Upper lobe of right lung (tissue), 1 donor: ENCODE results near the gene ZNF84. TPM values are rescaled to one million over a fixed set of nuclear protein-coding genes. Genes with fewer than 3 reads are reported as not detected.

ENCODE experiments used
- ATAC-seq: fragments of 200-7000 bp; cut with Tn5 transposase; one replicate; pipeline ENCODE4 v1.9.1; 2020; ENCODE audit warnings: mild to moderate bottlenecking, moderate library complexity
- DNase-seq: peaks from one replicate; pipeline ENCODE4 v3.0.0-alpha.2; 2020
- H3K27ac ChIP-seq: fragments of 200-600 bp; one replicate; pipeline ENCODE4 v1.8.0; 2022
- H3K27me3 ChIP-seq: fragments of 200-600 bp; one replicate; pipeline ENCODE4 v1.8.0; 2022; ENCODE audit warnings: mild to moderate bottlenecking
- H3K36me3 ChIP-seq: fragments of 200-600 bp; one replicate; pipeline ENCODE4 v1.8.0; 2022
- H3K4me1 ChIP-seq: fragments of 200-600 bp; one replicate; pipeline ENCODE4 v1.8.0; 2022
- H3K4me3 ChIP-seq: fragments of 200-600 bp; one replicate; pipeline ENCODE4 v1.8.0; 2022; ENCODE audit warnings: mild to moderate bottlenecking
- H3K9me3 ChIP-seq: fragments of 200-600 bp; one replicate; pipeline ENCODE4 v1.8.0; 2022
- CTCF ChIP-seq: fragments of 200-600 bp; IDR thresholded peaks from one replicate; pipeline ENCODE4 v1.8.0; 2022; ENCODE audit warnings: antibody characterized with exemption
- intact Hi-C: fragments of 100-400 bp; cut with DNase I; formaldehyde crosslinking; loops from one replicate; pipeline ENCODE4 v1.11.0; 2022
- total RNA-seq: library from RNA; stranded (reverse); fragmentation: NEBNext Ultra II Directional; extraction: Animal tissue kit (Norgen Biotek cat#: 25700); gene quantifications from one replicate; pipeline ENCODE4 v1.2.1, GENCODE V29; 2021
- donor health status: DM: no; HTN: yes; CAD: no; lungs with severe emphysema.

ZNF84 gene
- total RNA-seq, 1 donor from 2014 or later = 24.1 TPM

- intact Hi-C loops = no loop called here
- Histone ChIP-seq H3K36me3 (peaks cover 44% of the 10 kb centered on the region), H3K4me1 (peaks cover 7% of the 10 kb centered on the region), H3K27ac (no peak overlapping the region), H3K9me3 (peaks cover 75% of the 10 kb centered on the region), H3K27me3 (no peaks in the 10 kb centered on the region), H3K4me3 (no peak overlapping the region)
- DNase-seq (no peak), ATAC-seq (no peak)
- TF ChIP-seq CTCF = no peak
Observed at GRCh38 chr12:133083345-133083744, 46.0 kb downstream of the ZNF84 start.

- peaks cover 34% of the 10 kb centered on the region for H3K36me3 ChIP-seq
- ATAC-seq = no peak
- intact Hi-C loops = no loop called here
Observed at GRCh38 chr12:133105620-133106019, 68.3 kb downstream of the ZNF84 start.

GRCh38 chr12:133106253-133106652 lies 68.9 kb downstream of the ZNF84 start:
- no peak for TF ChIP-seq CTCF
- Histone ChIP-seq H3K9me3 (peaks cover 100% of the 10 kb centered on the region), H3K27ac (no peak overlapping the region), H3K27me3 (no peaks in the 10 kb centered on the region), H3K4me1 (no peaks in the 10 kb centered on the region), H3K4me3 (no peak overlapping the region), H3K36me3 (peaks cover 28% of the 10 kb centered on the region)
- no peak for ATAC-seq
- DNase-seq = no peak
- intact Hi-C loops = no loop called here

More at GRCh38 chr12:133105620-133106019, 68.3 kb downstream of the ZNF84 start:
- Histone ChIP-seq H3K9me3 (peaks cover 100% of the 10 kb centered on the region), H3K27ac (no peak overlapping the region), H3K4me3 (no peak overlapping the region), H3K4me1 (no peaks in the 10 kb centered on the region), H3K27me3 (no peaks in the 10 kb centered on the region)
- no peak for DNase-seq
- no peak for TF ChIP-seq CTCF

GRCh38 chr12:133107121-133107520 lies 69.8 kb downstream of the ZNF84 start:
- TF ChIP-seq CTCF = no peak
- Histone ChIP-seq H3K27ac (no peak overlapping the region), H3K27me3 (no peaks in the 10 kb centered on the region), H3K4me1 (no peaks in the 10 kb centered on the region), H3K4me3 (no peak overlapping the region), H3K36me3 (peaks cover 21% of the 10 kb centered on the region), H3K9me3 (peaks cover 98% of the 10 kb centered on the region)
- no peak for DNase-seq
- intact Hi-C loops = no loop called here
- no peak for ATAC-seq

- no peak for TF ChIP-seq CTCF
- intact Hi-C loops = no loop called here
Observed at GRCh38 chr12:133108150-133108549, 70.8 kb downstream of the ZNF84 start.

More at GRCh38 chr12:133108150-133108549, 70.8 kb downstream of the ZNF84 start:
- H3K4me1 ChIP-seq = no peaks in the 10 kb centered on the region
- H3K36me3 ChIP-seq = peaks cover 21% of the 10 kb centered on the region
- H3K27ac ChIP-seq = no peak overlapping the region
- H3K9me3 ChIP-seq = peaks cover 98% of the 10 kb centered on the region
- no peaks in the 10 kb centered on the region for H3K27me3 ChIP-seq
- H3K4me3 ChIP-seq = no peak overlapping the region
- DNase-seq = no peak
- ATAC-seq = no peak

Other genes starting within 250 kb of the ZNF84 start
- 65.3 TPM for gene GOLGA3, start 208.6 kb upstream of the ZNF84 start, total RNA-seq
- gene CHFR, start 149.9 kb upstream of the ZNF84 start, total RNA-seq = 50.2 TPM
- 13.4 TPM for gene ZNF605, start 81.2 kb upstream of the ZNF84 start, total RNA-seq
- 11.4 TPM for gene ZNF26, start 51.1 kb upstream of the ZNF84 start, total RNA-seq
- gene ZNF140, start 43.4 kb downstream of the ZNF84 start, total RNA-seq = 15.7 TPM
- gene ZNF891, start 92.8 kb downstream of the ZNF84 start, total RNA-seq = 2.4 TPM
- gene ZNF10, start 93.1 kb downstream of the ZNF84 start, total RNA-seq = 8.2 TPM
- 25.4 TPM for gene ZNF268, start 144.0 kb downstream of the ZNF84 start, total RNA-seq
- gene ANHX, start 198.4 kb downstream of the ZNF84 start, total RNA-seq = not detected